ENCODE data around the gene C2orf80.

Gene C2orf80

GRCh38 chr2:208135794-208136715, 53.8 kb downstream of the C2orf80 start:
- Histone ChIP-seq H2BK120ac (ENCODE audit: low read depth, low read length) (no peak overlapping the region), H3K79me1 (ENCODE audit: low read depth, low read length) (no peaks in the 10 kb centered on the region), H3K9ac (ENCODE audit: low read depth, low read length, poor library complexity) (no peak overlapping the region), H3K9me3 (replicated peaks in 1 of 2; ENCODE audit: control insufficient read depth in 2 of 2, insufficient read depth in 1 of 2, low read depth in 1 of 2, low read length in 2 of 2) (peaks cover 0 to 3% of the 10 kb centered on the region in 2 donors), H3K27ac (replicated peaks; ENCODE audit: low read length) (no peak overlapping the region), H2AK5ac (ENCODE audit: low read depth, low read length) (no peak overlapping the region), H4K91ac (ENCODE audit: low read depth, low read length, poor library complexity) (no peak overlapping the region), H3K4ac (ENCODE audit: low read length) (no peak overlapping the region), H3K18ac (ENCODE audit: low read length) (no peak overlapping the region), H3K4me2 (ENCODE audit: insufficient read depth, low read length, poor library complexity, severe bottlenecking) (no peak overlapping the region), H3K27me3 (ENCODE audit: control insufficient read depth in 3 of 3, insufficient read depth in 3 of 3, low read depth in 1 of 3, low read length in 3 of 3) (no peaks in the 10 kb centered on the region), H3K36me3 (replicated peaks in 1 of 2; ENCODE audit: control insufficient read depth in 2 of 2, insufficient read depth in 2 of 2, low read length in 2 of 2) (no peaks in the 10 kb centered on the region), H3K4me1 (ENCODE audit: control insufficient read depth in 2 of 2, insufficient read depth in 1 of 2, low read depth in 1 of 2, low read length in 2 of 2) (peaks cover 2 to 7% of the 10 kb centered on the region in 2 donors), H3K14ac (ENCODE audit: low read length) (no peak overlapping the region), H2BK5ac (ENCODE audit: low read length) (no peak overlapping the region), H3K4me3 (ENCODE audit: low read length in 2 of 2) (no peak overlapping the region), H3K23ac (ENCODE audit: low read depth, low read length, poor library complexity) (no peak overlapping the region), H2BK12ac (ENCODE audit: low read length) (no peak overlapping the region), H4K8ac (ENCODE audit: low read depth, low read length) (no peak overlapping the region), H2AFZ (ENCODE audit: low read length) (no peak overlapping the region), H2BK15ac (ENCODE audit: low read length) (no peak overlapping the region)
- WGBS, 2 donors (ENCODE audit: extremely low coverage in 2 of 2, insufficient read length in 2 of 2, insufficient replicate concordance in 1 of 2) = no CpG with 5 or more reads among the region's 11 CpGs
- no peak for DNase-seq (ENCODE audit: low spot score)

DNA sequence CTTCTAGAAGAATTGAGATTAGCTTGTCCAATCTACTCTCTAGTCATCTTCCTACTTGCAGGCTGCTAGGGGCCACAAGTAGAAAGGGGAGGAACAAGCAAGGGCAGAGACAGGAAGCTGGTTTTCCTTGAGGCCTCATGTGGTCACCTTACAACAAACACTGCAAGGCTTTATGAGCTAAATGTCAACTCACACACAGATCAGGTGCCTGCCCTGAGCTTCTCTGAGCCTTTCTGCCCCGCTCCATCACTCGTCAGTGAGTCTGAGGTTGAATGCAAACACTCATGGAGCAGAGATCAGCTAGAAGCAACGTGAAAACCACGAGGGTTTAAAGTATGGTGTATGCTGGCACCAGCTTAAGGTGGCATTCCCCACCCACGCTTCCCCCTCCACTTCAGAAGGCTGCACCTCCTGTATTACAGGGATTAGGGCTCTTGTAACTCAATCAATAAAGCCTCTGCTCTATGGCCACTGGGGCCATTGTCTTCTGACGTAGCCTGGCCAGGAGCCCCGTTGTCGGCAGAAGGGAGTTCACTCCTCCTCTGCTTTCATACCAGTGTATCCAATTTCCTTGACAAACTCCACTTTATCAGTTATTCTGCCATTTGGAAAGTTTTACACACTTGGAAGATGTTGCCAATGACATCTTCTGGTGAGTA, 54.8 kb downstream of the C2orf80 start:
- no peak overlapping the region for H3K18ac ChIP-seq (ENCODE audit: low read length)
- no peaks in the 10 kb centered on the region for H3K36me3 ChIP-seq (replicated peaks in 1 of 2; ENCODE audit: control insufficient read depth in 2 of 2, insufficient read depth in 2 of 2, low read length in 2 of 2)
- no peak overlapping the region for H3K4me2 ChIP-seq (ENCODE audit: insufficient read depth, low read length, poor library complexity, severe bottlenecking)
- H2BK12ac ChIP-seq (ENCODE audit: low read length) = no peak overlapping the region
- H3K9ac ChIP-seq (ENCODE audit: low read depth, low read length, poor library complexity) = no peak overlapping the region
- H2AFZ ChIP-seq (ENCODE audit: low read length) = peak overlapping the region; percentile 8
- H3K27me3 ChIP-seq (ENCODE audit: control insufficient read depth in 3 of 3, insufficient read depth in 3 of 3, low read depth in 1 of 3, low read length in 3 of 3) = no peaks in the 10 kb centered on the region
- H3K14ac ChIP-seq (ENCODE audit: low read length) = no peak overlapping the region
- no peak overlapping the region for H3K23ac ChIP-seq (ENCODE audit: low read depth, low read length, poor library complexity)
- no peak overlapping the region for H3K4ac ChIP-seq (ENCODE audit: low read length)
- peaks cover 2 to 7% of the 10 kb centered on the region in 2 donors for H3K4me1 ChIP-seq (ENCODE audit: control insufficient read depth in 2 of 2, insufficient read depth in 1 of 2, low read depth in 1 of 2, low read length in 2 of 2)
- H2BK15ac ChIP-seq (ENCODE audit: low read length) = no peak overlapping the region
- no peak overlapping the region for H3K27ac ChIP-seq (replicated peaks; ENCODE audit: low read length)
- no peak overlapping the region for H4K8ac ChIP-seq (ENCODE audit: low read depth, low read length)
- DNase-seq (ENCODE audit: low spot score) = no peak
- no peak overlapping the region for H2BK5ac ChIP-seq (ENCODE audit: low read length)
- no CpG with 5 or more reads among the region's 8 CpGs for WGBS, 2 donors (ENCODE audit: extremely low coverage in 2 of 2, insufficient read length in 2 of 2, insufficient replicate concordance in 1 of 2)
- H3K79me1 ChIP-seq (ENCODE audit: low read depth, low read length) = no peaks in the 10 kb centered on the region
- peaks cover 0 to 3% of the 10 kb centered on the region in 2 donors for H3K9me3 ChIP-seq (replicated peaks in 1 of 2; ENCODE audit: control insufficient read depth in 2 of 2, insufficient read depth in 1 of 2, low read depth in 1 of 2, low read length in 2 of 2)
- no peak overlapping the region for H4K91ac ChIP-seq (ENCODE audit: low read depth, low read length, poor library complexity)
- H3K4me3 ChIP-seq (ENCODE audit: low read length in 2 of 2) = no peak overlapping the region
- no peak overlapping the region for H2AK5ac ChIP-seq (ENCODE audit: low read depth, low read length)
- no peak overlapping the region for H2BK120ac ChIP-seq (ENCODE audit: low read depth, low read length)

DNA sequence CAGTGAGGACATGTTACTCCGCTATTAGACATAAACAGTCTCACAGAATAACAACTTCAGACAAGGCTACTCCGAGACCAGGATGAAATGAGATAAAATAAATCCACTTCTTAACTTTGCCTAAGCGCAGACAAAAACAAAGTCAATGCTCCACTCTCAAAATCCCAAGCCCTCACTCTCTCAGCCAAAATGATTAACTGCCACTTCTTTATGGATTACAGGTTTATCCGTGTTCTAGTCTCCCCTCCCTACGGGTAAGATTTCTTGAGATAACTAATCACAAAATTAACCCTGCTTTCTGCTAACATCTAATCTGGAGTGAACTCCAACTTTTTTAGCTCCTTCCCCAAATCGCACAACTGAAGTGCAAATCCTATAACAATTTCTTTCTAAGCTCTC, 59.1 kb downstream of the C2orf80 start:
- no peak overlapping the region for H2BK120ac ChIP-seq (ENCODE audit: low read depth, low read length)
- H2BK12ac ChIP-seq (ENCODE audit: low read length) = no peak overlapping the region
- no peak overlapping the region for H3K4me3 ChIP-seq (ENCODE audit: low read length in 2 of 2)
- no peak overlapping the region for H3K23ac ChIP-seq (ENCODE audit: low read depth, low read length, poor library complexity)
- H3K14ac ChIP-seq (ENCODE audit: low read length) = no peak overlapping the region
- no peak overlapping the region for H2AK5ac ChIP-seq (ENCODE audit: low read depth, low read length)
- H3K36me3 ChIP-seq (replicated peaks in 1 of 2; ENCODE audit: control insufficient read depth in 2 of 2, insufficient read depth in 2 of 2, low read length in 2 of 2) = no peaks in the 10 kb centered on the region
- no peak overlapping the region for H3K9ac ChIP-seq (ENCODE audit: low read depth, low read length, poor library complexity)
- peak overlapping the region; percentile 72 for H2AFZ ChIP-seq (ENCODE audit: low read length)
- H3K79me1 ChIP-seq (ENCODE audit: low read depth, low read length) = no peaks in the 10 kb centered on the region
- no peak overlapping the region for H3K4me2 ChIP-seq (ENCODE audit: insufficient read depth, low read length, poor library complexity, severe bottlenecking)
- H3K18ac ChIP-seq (ENCODE audit: low read length) = no peak overlapping the region
- no peak overlapping the region for H3K4ac ChIP-seq (ENCODE audit: low read length)
- no peak overlapping the region for H4K91ac ChIP-seq (ENCODE audit: low read depth, low read length, poor library complexity)
- no peak overlapping the region for H4K8ac ChIP-seq (ENCODE audit: low read depth, low read length)
- peaks cover 7 to 8% of the 10 kb centered on the region in 2 donors for H3K4me1 ChIP-seq (ENCODE audit: control insufficient read depth in 2 of 2, insufficient read depth in 1 of 2, low read depth in 1 of 2, low read length in 2 of 2)
- H3K9me3 ChIP-seq (replicated peaks in 1 of 2; ENCODE audit: control insufficient read depth in 2 of 2, insufficient read depth in 1 of 2, low read depth in 1 of 2, low read length in 2 of 2) = no peaks in the 10 kb centered on the region
- H2BK5ac ChIP-seq (ENCODE audit: low read length) = no peak overlapping the region
- no peak overlapping the region for H3K27ac ChIP-seq (replicated peaks; ENCODE audit: low read length)
- H3K27me3 ChIP-seq (ENCODE audit: control insufficient read depth in 3 of 3, insufficient read depth in 3 of 3, low read depth in 1 of 3, low read length in 3 of 3) = no peaks in the 10 kb centered on the region
- no peak for DNase-seq (ENCODE audit: low spot score)
- no peak overlapping the region for H2BK15ac ChIP-seq (ENCODE audit: low read length)
- no CpG with 5 or more reads among the region's 6 CpGs for WGBS, 2 donors (ENCODE audit: extremely low coverage in 2 of 2, insufficient read length in 2 of 2, insufficient replicate concordance in 1 of 2)

Measured in neuronal stem cell (in vitro differentiated cells).